Activated CD4-positive, alpha-beta memory T cell treated with anti-CD3 and anti-CD28 coated beads, Interleukin-2, amount 10 ng/mL, durations not matched to agents 7 days and 5 days (primary cell): ENCODE results near the gene HEXA. TPM values are rescaled to one million over a fixed set of nuclear protein-coding genes. Genes with fewer than 3 reads are reported as not detected.
"Not testable (repeated sequence)": the region's sequence is repeated elsewhere in the genome, so short reads cannot be mapped to it uniquely, and the experiment has no call there.

Experiments
- CTCF ChIA-PET: fragments of 350-600 bp; sonication (Branson Sonifier 250); formaldehyde crosslinking; loops from one replicate; lab custom pipeline; 2021; ENCODE audit warnings: antibody characterized with exemption, inconsistent platforms; lab: Charles Lee
- POLR2A ChIA-PET: fragments of 350-600 bp; sonication (Branson Sonifier 250); formaldehyde crosslinking; loops from one replicate; lab custom pipeline; 2021; ENCODE audit warnings: antibody characterized with exemption; lab: Charles Lee
- DNase-seq: peaks from one replicate; pipeline ENCODE4 v3.0.0-alpha.2; 2020
- H3K27ac Mint-ChIP-seq: one replicate; pipeline ENCODE4 v1.8.0; 2021; ENCODE audit warnings: mild to moderate bottlenecking, mixed read lengths
- H3K27me3 Mint-ChIP-seq: one replicate; pipeline ENCODE4 v1.8.0; 2021; ENCODE audit warnings: mixed read lengths
- H3K36me3 Mint-ChIP-seq: one replicate; pipeline ENCODE4 v1.8.0; 2021; ENCODE audit warnings: low read depth, mixed read lengths
- H3K4me1 Mint-ChIP-seq: one replicate; pipeline ENCODE4 v1.8.0; 2021; ENCODE audit warnings: mixed read lengths
- H3K4me3 Mint-ChIP-seq: one replicate; pipeline ENCODE4 v1.8.0; 2021; ENCODE audit warnings: mild to moderate bottlenecking, mixed read lengths
- H3K9me3 Mint-ChIP-seq: one replicate; pipeline ENCODE4 v1.8.0; 2021; ENCODE audit warnings: mixed read lengths
- total RNA-seq, 2 experiments: library from RNA; stranded (reverse); gene quantifications; one replicate each; pipeline ENCODE4 v1.2.3, GENCODE V29; 2021

Gene HEXA
- total RNA-seq, 2 experiments from 2014 or later = 110 to 111 TPM

- Mint-ChIP-seq H3K4me3 (no peak within 1 kb of the TSS), H3K27ac (no peak within 1 kb of the TSS)
- POLR2A ChIA-PET = no interaction called here
These were observed 22.2 kb upstream of the HEXA start, which contains the start of gene TMEM202 for GRCh38 chr15:72397796-72398588. TMEM202 (plus strand) TSS chr15:72398305; CDS start chr15:72398327, 22 bp downstream.

GRCh38 chr15:72396331-72396730, 20.5 kb upstream of the HEXA start:
- H3K4me1 Mint-ChIP-seq, CTCF ChIA-PET, DNase-seq, H3K27ac Mint-ChIP-seq, H3K36me3 Mint-ChIP-seq, H3K9me3 Mint-ChIP-seq, POLR2A ChIA-PET, H3K4me3 Mint-ChIP-seq: not testable (repeated sequence)
- peaks cover 12% of the 10 kb centered on the region for H3K27me3 Mint-ChIP-seq

More at GRCh38 chr15:72397796-72398588, 22.2 kb upstream of the HEXA start, which contains the start of gene TMEM202:
- no peaks in the 10 kb centered on the region for H3K9me3 Mint-ChIP-seq
- no peak for DNase-seq
- CTCF ChIA-PET = no interaction called here
- H3K4me1 Mint-ChIP-seq = no peaks in the 10 kb centered on the region
- H3K27me3 Mint-ChIP-seq = peaks cover 16% of the 10 kb centered on the region
- H3K36me3 Mint-ChIP-seq = no peaks in the 10 kb centered on the region

DNA sequence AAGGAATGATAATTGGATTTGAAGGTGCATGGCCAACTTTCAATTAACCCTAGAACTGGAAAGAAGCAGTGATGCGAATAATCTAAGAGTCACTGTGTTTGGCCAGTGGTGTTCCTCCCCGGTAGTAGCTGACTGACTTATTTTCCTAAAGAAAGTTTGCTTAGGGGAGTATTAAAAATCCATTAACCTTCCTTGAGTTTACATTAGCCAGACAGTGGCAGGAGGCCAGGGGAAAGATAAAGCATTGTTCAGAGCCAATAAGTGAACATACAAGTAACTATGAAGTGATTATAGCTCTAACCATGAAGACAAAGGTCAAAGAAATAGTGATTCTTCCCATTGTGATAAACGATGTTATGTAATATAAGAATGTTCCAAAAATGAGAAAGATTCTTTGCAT, 13.4 kb upstream of the HEXA start:
- CTCF ChIA-PET = interaction anchor here (0.8 kb wide), 1 partner anchor 10 kb away, joined by 3 read pairs; no protein-coding TSS in a partner anchor
- peaks cover 16% of the 10 kb centered on the region for H3K27me3 Mint-ChIP-seq
- no peaks in the 10 kb centered on the region for H3K9me3 Mint-ChIP-seq
- no peak overlapping the region for H3K27ac Mint-ChIP-seq
- H3K4me3 Mint-ChIP-seq = no peak overlapping the region
- no peaks in the 10 kb centered on the region for H3K36me3 Mint-ChIP-seq
- POLR2A ChIA-PET = no interaction called here
- H3K4me1 Mint-ChIP-seq = no peaks in the 10 kb centered on the region
- DNase-seq = no peak

GRCh38 chr15:72387741-72388140, 11.9 kb upstream of the HEXA start:
- no peak for DNase-seq
- Mint-ChIP-seq H3K36me3 (no peaks in the 10 kb centered on the region), H3K9me3 (no peaks in the 10 kb centered on the region), H3K27ac (no peak overlapping the region), H3K4me3 (no peak overlapping the region), H3K4me1 (no peaks in the 10 kb centered on the region), H3K27me3 (peaks cover 18% of the 10 kb centered on the region)
- CTCF ChIA-PET = interaction anchor here (0.5 kb wide), 1 partner anchor 216 kb away, joined by 3 read pairs; no protein-coding TSS in a partner anchor
- POLR2A ChIA-PET = no interaction called here

DNA sequence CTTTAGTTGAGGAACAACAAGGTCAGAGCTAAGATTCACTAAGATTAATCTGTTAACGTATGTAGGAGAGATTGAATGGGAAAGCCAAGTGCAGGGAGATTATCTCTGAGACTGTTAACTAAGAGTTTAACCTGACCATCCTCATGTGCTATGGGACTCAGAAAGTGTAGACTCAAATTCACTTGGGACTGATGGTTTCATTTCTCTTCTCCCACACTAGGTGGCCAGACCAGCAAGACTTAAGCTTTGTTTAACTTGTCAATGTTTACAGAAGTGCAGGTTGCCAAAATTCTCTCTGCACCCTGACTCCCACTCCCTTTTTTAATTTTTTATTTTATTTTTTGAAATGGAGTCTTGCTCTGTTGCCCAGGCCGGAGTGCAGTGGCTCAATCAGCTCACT, 6.3 kb upstream of the HEXA start:
- Mint-ChIP-seq H3K27ac (no peak overlapping the region), H3K36me3 (no peaks in the 10 kb centered on the region), H3K9me3 (no peaks in the 10 kb centered on the region), H3K4me3 (no peak overlapping the region), H3K27me3 (peaks cover 12% of the 10 kb centered on the region), H3K4me1 (no peaks in the 10 kb centered on the region)
- DNase-seq = no peak
- POLR2A ChIA-PET = no interaction called here
- CTCF ChIA-PET = interaction anchor here (0.8 to 1.9 kb wide), 4 partner anchors 13 to 149 kb away, joined by 3 to 5 read pairs (median 3); no protein-coding TSS in a partner anchor

DNA sequence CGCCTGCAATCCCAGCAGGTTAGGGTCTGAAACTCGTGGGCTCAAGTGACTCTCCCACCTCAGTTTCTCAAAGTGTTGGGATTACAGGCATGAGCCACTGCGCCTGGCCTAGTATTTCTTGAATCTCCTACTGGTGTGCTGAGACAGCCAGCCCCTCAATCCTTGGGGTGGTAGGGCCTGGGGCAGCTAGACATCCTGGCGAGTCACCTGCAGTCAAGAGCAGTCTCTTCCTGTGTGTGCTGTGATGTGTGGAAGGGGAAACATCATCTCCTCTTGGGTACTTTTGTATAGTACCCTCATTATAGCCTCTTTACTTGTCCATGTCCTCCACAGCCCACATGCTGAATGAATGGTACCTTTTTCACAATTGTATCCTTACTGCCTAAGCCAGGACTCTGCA, 4.9 kb upstream of the HEXA start:
- DNase-seq = no peak
- peaks cover 6% of the 10 kb centered on the region for H3K36me3 Mint-ChIP-seq
- no peak overlapping the region for H3K4me3 Mint-ChIP-seq
- H3K27ac Mint-ChIP-seq = no peak overlapping the region
- no peaks in the 10 kb centered on the region for H3K9me3 Mint-ChIP-seq
- ChIA-PET POLR2A (no interaction called here), CTCF (no interaction called here)
- peaks cover 12% of the 10 kb centered on the region for H3K27me3 Mint-ChIP-seq
- peaks cover 11% of the 10 kb centered on the region for H3K4me1 Mint-ChIP-seq

GRCh38 chr15:72379856-72380430, 4.1 kb upstream of the HEXA start:
- Mint-ChIP-seq H3K27ac (no peak overlapping the region), H3K9me3 (no peaks in the 10 kb centered on the region), H3K4me1 (peaks cover 19% of the 10 kb centered on the region), H3K27me3 (peaks cover 9% of the 10 kb centered on the region), H3K4me3 (no peak overlapping the region), H3K36me3 (peaks cover 9% of the 10 kb centered on the region)
- CTCF ChIA-PET = interaction anchor here (0.9 kb wide), 1 partner anchor 9 kb away, joined by 3 read pairs; no protein-coding TSS in a partner anchor
- POLR2A ChIA-PET = interaction anchor here (1.8 kb wide), 1 partner anchor 59 kb away, joined by 3 read pairs; no protein-coding TSS in a partner anchor
- no peak for DNase-seq

DNA sequence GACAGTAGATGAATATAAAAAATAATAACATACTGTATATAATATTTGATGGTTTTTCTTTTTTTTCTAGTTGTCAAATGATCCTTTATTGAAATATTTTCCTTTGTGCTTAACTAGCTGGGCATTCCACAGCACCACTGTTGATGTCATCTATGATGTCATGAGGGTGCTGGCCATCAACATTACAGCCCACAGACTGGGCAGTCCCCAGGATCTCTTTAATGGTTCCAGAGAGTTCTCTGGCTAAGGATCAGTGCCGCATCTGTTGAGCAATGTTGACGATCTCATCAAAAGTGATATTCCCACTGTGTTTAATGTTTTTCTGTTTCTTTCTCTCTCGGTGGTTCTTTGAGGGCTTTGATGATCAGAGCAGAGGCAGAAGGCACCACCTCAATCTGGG, 3.3 kb upstream of the HEXA start:
- POLR2A ChIA-PET = interaction anchor here (1.8 kb wide), 1 partner anchor 58 kb away, joined by 3 read pairs; no protein-coding TSS in a partner anchor
- H3K4me1 Mint-ChIP-seq = peaks cover 28% of the 10 kb centered on the region
- not testable (repeated sequence) for H3K27me3 Mint-ChIP-seq, H3K36me3 Mint-ChIP-seq, H3K4me3 Mint-ChIP-seq, H3K27ac Mint-ChIP-seq, DNase-seq, H3K9me3 Mint-ChIP-seq
- CTCF ChIA-PET = interaction anchor here (0.9 kb wide), 1 partner anchor 10 kb away, joined by 3 read pairs; no protein-coding TSS in a partner anchor

DNA sequence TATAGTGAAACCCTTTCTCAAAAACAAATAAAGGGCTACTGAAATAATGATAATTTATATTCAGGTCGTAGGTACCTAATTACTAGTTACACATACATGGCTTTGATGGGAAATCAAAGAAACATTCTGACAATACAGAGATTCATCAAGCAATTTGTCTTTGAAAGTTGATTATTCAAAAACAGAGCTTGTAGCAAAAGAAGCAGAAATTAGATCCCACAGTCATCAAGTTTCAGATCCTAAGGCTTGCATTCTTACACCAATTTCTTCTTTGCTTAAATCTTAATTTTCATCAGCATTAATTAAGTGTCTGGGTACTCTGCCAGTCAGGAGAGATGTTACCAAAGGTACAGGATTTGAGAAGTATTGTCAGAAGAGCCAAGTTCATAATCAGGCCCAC, 1.5 kb upstream of the HEXA start:
- H3K4me3 Mint-ChIP-seq = no peak overlapping the region
- peaks cover 9% of the 10 kb centered on the region for H3K36me3 Mint-ChIP-seq
- peaks cover 41% of the 10 kb centered on the region for H3K4me1 Mint-ChIP-seq
- no peaks in the 10 kb centered on the region for H3K9me3 Mint-ChIP-seq
- H3K27ac Mint-ChIP-seq = no peak overlapping the region
- DNase-seq = no peak
- ChIA-PET POLR2A (interaction anchor here (0.7 to 5.0 kb wide), 5 partner anchors 8 to 150 kb away, joined by 3 to 72 read pairs (median 21); partner anchors contain the start of gene ARIH1), CTCF (no interaction called here)
- no peaks in the 10 kb centered on the region for H3K27me3 Mint-ChIP-seq

- DNase-seq = no peak
- ChIA-PET POLR2A (interaction anchor here (0.6 to 5.0 kb wide), 22 partner anchors 8 to 781 kb away, joined by 3 to 72 read pairs (median 5); partner anchors contain the start of genes ARIH1, CELF6, GRAMD2A and PKM), CTCF (interaction anchor here (0.7 to 2.1 kb wide), 5 partner anchors 8 to 341 kb away, joined by 3 to 5 read pairs (median 4); no protein-coding TSS in a partner anchor)
- Mint-ChIP-seq H3K4me3 (peak overlapping the region; percentile 83), H3K9me3 (no peaks in the 10 kb centered on the region), H3K4me1 (peaks cover 41% of the 10 kb centered on the region), H3K36me3 (peaks cover 16% of the 10 kb centered on the region), H3K27me3 (no peaks in the 10 kb centered on the region), H3K27ac (peak overlapping the region; percentile 92)
These were observed 341 bp downstream of the HEXA start for GRCh38 chr15:72375501-72375845.

- POLR2A ChIA-PET = interaction anchor here (1.6 kb wide), 1 partner anchor 101 kb away, joined by 3 read pairs; no protein-coding TSS in a partner anchor
These were observed 3.5 kb downstream of the HEXA start for GRCh38 chr15:72372361-72372760.

GRCh38 chr15:72369964-72370363, 5.8 kb downstream of the HEXA start:
- Mint-ChIP-seq H3K9me3 (no peaks in the 10 kb centered on the region), H3K27ac (no peak overlapping the region), H3K27me3 (no peaks in the 10 kb centered on the region), H3K4me1 (peaks cover 51% of the 10 kb centered on the region), H3K36me3 (peaks cover 28% of the 10 kb centered on the region), H3K4me3 (no peak overlapping the region)
- ChIA-PET CTCF (no interaction called here), POLR2A (interaction anchor here (1.4 kb wide), 1 partner anchor 9 kb away, joined by 3 read pairs; no protein-coding TSS in a partner anchor)
- no peak for DNase-seq

More at GRCh38 chr15:72372361-72372760, 3.5 kb downstream of the HEXA start:
- no peaks in the 10 kb centered on the region for H3K27me3 Mint-ChIP-seq
- H3K27ac Mint-ChIP-seq = no peak overlapping the region
- no peak for DNase-seq
- CTCF ChIA-PET = no interaction called here
- H3K4me3 Mint-ChIP-seq = no peak overlapping the region
- peaks cover 50% of the 10 kb centered on the region for H3K4me1 Mint-ChIP-seq
- H3K36me3 Mint-ChIP-seq = peaks cover 26% of the 10 kb centered on the region
- H3K9me3 Mint-ChIP-seq = no peaks in the 10 kb centered on the region
